H1 (cell line): ENCODE measurements around the gene LHFPL6. TPM values are rescaled to one million over a fixed set of nuclear protein-coding genes. Genes with fewer than 3 reads are reported as not detected.
A peak's percentile ranks its signal among the peaks of the same experiment; 100 is the strongest.

Source experiments
- CHD2 ChIP-seq: IDR thresholded peaks from 2 replicates; pipeline ENCODE4 v1.6.1; 2012; ENCODE audit warnings: low read length, improper control_type of control experiment
- HDAC6 ChIP-seq: IDR thresholded peaks from one replicate; pipeline ENCODE4 v1.7.1; 2012; ENCODE audit warnings: low read depth, mild to moderate bottlenecking, inconsistent platforms, low read length, moderate library complexity
- KDM5A ChIP-seq: fragments of 200-600 bp; IDR thresholded peaks from 2 replicates; pipeline ENCODE4 v1.7.1; 2012; ENCODE audit warnings: mild to moderate bottlenecking, low read length, inconsistent platforms, mixed read lengths
- MAFK ChIP-seq: IDR thresholded peaks from 2 replicates; pipeline ENCODE4 v1.6.1; 2012; ENCODE audit warnings: low read depth, mild to moderate bottlenecking, improper control_type of control experiment, low read length
- MAX ChIP-seq: IDR thresholded peaks from 2 replicates; pipeline ENCODE4 v1.6.1; 2012; ENCODE audit warnings: inconsistent platforms
- RAD21 ChIP-seq, 2 experiments: IDR thresholded peaks in 1 of 2; conservative IDR thresholded peaks in 1 of 2; 2 replicates each; pipeline ENCODE4 v1.6.1; 2011; ENCODE audit warnings: low read depth in 2 of 2, low read length in 2 of 2, improper control_type of control experiment in 1 of 2, inconsistent platforms in 1 of 2, mild to moderate bottlenecking in 1 of 2, moderate library complexity in 1 of 2
- SAP30 ChIP-seq: fragments of 300-600 bp; sonication (generic); IDR thresholded peaks from 2 replicates; pipeline ENCODE4 v1.7.1; 2012; ENCODE audit warnings: low read length, moderate library complexity, mild to moderate bottlenecking, inconsistent platforms; ENCODE audit not compliant: insufficient read depth, insufficient replicate concordance
- SRF ChIP-seq: IDR thresholded peaks from 2 replicates; pipeline ENCODE4 v1.6.1; 2011; ENCODE audit warnings: mild to moderate bottlenecking, low read depth, low read length, moderate library complexity
- polyA plus RNA-seq, 7 experiments: library from polyadenylated mRNA; depleted of rRNA in 3 of 7; stranded (reverse) in 5 of 7; unstranded in 2 of 7; fragments of >200 nt in 5 of 7; fragments of 200-250 nt in 2 of 7; gene quantifications; 1 replicate in 5 of 7; 2 replicates in 1 of 7; 4 replicates in 1 of 7; pipeline versions ENCODE4 v1.2.1 to v1.2.3, GENCODE V29; 2011 to 2013; ENCODE audit warnings: missing spikeins in 2 of 7, mixed read lengths in 2 of 7
- total RNA-seq: library from RNA; stranded (reverse); fragmentation: NEBNext Ultra II Directional; extraction: Animal tissue kit (Norgen Biotek cat#: 25700); gene quantifications from 2 replicates; pipeline ENCODE4 v1.2.1, GENCODE V29; 2021
- TF ChIP-seq, protein P1 (sequence below): fragments of 300-600 bp; sonication (generic); IDR thresholded peaks from 2 replicates; pipeline ENCODE4 v1.7.1; 2012; ENCODE audit warnings: low read length, moderate library complexity, mild to moderate bottlenecking, inconsistent platforms; ENCODE audit not compliant: insufficient replicate concordance

Gene LHFPL6
- total and polyA plus RNA-seq, 2 of the 8 experiments (the other 6 are each of a cell fraction or from before 2014, with no cell fraction given), result 7.6 to 17.0 TPM

DNA sequence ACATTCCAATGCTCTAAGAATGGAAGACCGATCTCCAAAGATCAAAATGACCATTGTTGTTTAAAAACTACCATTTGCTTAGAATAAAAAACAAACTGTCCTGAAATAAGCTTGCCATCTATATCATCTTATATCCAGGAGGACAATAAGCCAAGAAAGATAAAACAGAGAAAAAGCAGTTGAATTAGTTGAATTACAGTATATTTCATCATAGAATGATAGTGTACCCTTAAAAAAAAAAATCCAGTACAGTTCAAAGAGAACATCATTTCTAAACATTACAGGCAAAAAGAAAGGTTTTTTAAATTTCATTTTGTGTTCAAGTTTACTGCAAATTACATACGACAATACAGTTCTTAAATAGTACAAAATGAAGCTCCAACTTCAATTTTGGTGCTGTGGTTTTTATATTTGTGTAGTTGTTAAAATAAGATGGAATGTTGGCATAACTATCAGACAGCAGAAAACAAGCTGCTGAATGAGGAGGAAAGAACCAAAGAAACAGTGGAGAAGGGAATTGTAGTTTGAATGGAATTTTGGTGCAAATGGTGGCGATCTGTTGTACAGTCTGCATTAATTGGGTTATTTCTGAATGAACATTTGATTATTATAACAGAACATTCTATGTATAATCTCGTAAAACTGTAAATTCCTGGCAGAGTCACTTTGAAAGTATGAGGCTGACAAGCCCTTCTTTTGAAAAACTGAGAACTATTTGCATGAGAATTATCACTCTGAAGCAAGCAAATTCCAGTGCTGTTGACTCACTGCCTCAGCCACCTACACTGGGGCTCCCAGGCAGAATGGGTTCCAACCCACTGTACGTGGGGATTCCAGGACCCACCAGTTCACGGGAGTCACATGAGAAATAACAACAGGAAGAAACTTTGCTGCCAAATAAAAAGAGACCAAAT is 37.7 kb downstream of the LHFPL6 start (continued):
- TF ChIP-seq SAP30 (no peak), SRF (no peak), CHD2 (no peak), MAX (no peak), RAD21 (IDR thresholded peaks at IDR 0.05 in 1 of 2, conservative IDR thresholded peaks at IDR 0.05 in 1 of 2; ENCODE audit: low read depth in 2 of 2, low read length in 2 of 2) (no peak), KDM5A (no peak), MAFK (0 out of 2 replicates have a peak, but pooled peaks have one; percentile 3), HDAC6 (no peak)
- TF ChIP-seq, protein P1, sequence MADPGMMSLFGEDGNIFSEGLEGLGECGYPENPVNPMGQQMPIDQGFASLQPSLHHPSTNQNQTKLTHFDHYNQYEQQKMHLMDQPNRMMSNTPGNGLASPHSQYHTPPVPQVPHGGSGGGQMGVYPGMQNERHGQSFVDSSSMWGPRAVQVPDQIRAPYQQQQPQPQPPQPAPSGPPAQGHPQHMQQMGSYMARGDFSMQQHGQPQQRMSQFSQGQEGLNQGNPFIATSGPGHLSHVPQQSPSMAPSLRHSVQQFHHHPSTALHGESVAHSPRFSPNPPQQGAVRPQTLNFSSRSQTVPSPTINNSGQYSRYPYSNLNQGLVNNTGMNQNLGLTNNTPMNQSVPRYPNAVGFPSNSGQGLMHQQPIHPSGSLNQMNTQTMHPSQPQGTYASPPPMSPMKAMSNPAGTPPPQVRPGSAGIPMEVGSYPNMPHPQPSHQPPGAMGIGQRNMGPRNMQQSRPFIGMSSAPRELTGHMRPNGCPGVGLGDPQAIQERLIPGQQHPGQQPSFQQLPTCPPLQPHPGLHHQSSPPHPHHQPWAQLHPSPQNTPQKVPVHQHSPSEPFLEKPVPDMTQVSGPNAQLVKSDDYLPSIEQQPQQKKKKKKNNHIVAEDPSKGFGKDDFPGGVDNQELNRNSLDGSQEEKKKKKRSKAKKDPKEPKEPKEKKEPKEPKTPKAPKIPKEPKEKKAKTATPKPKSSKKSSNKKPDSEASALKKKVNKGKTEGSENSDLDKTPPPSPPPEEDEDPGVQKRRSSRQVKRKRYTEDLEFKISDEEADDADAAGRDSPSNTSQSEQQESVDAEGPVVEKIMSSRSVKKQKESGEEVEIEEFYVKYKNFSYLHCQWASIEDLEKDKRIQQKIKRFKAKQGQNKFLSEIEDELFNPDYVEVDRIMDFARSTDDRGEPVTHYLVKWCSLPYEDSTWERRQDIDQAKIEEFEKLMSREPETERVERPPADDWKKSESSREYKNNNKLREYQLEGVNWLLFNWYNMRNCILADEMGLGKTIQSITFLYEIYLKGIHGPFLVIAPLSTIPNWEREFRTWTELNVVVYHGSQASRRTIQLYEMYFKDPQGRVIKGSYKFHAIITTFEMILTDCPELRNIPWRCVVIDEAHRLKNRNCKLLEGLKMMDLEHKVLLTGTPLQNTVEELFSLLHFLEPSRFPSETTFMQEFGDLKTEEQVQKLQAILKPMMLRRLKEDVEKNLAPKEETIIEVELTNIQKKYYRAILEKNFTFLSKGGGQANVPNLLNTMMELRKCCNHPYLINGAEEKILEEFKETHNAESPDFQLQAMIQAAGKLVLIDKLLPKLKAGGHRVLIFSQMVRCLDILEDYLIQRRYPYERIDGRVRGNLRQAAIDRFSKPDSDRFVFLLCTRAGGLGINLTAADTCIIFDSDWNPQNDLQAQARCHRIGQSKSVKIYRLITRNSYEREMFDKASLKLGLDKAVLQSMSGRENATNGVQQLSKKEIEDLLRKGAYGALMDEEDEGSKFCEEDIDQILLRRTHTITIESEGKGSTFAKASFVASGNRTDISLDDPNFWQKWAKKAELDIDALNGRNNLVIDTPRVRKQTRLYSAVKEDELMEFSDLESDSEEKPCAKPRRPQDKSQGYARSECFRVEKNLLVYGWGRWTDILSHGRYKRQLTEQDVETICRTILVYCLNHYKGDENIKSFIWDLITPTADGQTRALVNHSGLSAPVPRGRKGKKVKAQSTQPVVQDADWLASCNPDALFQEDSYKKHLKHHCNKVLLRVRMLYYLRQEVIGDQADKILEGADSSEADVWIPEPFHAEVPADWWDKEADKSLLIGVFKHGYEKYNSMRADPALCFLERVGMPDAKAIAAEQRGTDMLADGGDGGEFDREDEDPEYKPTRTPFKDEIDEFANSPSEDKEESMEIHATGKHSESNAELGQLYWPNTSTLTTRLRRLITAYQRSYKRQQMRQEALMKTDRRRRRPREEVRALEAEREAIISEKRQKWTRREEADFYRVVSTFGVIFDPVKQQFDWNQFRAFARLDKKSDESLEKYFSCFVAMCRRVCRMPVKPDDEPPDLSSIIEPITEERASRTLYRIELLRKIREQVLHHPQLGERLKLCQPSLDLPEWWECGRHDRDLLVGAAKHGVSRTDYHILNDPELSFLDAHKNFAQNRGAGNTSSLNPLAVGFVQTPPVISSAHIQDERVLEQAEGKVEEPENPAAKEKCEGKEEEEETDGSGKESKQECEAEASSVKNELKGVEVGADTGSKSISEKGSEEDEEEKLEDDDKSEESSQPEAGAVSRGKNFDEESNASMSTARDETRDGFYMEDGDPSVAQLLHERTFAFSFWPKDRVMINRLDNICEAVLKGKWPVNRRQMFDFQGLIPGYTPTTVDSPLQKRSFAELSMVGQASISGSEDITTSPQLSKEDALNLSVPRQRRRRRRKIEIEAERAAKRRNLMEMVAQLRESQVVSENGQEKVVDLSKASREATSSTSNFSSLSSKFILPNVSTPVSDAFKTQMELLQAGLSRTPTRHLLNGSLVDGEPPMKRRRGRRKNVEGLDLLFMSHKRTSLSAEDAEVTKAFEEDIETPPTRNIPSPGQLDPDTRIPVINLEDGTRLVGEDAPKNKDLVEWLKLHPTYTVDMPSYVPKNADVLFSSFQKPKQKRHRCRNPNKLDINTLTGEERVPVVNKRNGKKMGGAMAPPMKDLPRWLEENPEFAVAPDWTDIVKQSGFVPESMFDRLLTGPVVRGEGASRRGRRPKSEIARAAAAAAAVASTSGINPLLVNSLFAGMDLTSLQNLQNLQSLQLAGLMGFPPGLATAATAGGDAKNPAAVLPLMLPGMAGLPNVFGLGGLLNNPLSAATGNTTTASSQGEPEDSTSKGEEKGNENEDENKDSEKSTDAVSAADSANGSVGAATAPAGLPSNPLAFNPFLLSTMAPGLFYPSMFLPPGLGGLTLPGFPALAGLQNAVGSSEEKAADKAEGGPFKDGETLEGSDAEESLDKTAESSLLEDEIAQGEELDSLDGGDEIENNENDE, result no peak
